IMR-90 (cell line): Measurements from ENCODE around the gene SP140. TPM values are rescaled to one million over a fixed set of nuclear protein-coding genes. Genes with fewer than 3 reads are reported as not detected.

Experiments
- ATAC-seq: fragments of 200-7000 bp; cut with Tn5 transposase; 2 replicates; pipeline ENCODE4 v1.9.1; 2020; ENCODE audit warnings: low read depth, mild to moderate bottlenecking, moderate library complexity
- BruUV-seq: library from RNA; stranded (reverse); fragments of 400-500 nt; replicated peaks from 2 replicates; lab custom pipeline; 2021; lab: Mats Ljungman, UMichigan
- CTCF ChIA-PET: fragments of 300-600 bp; formaldehyde crosslinking; extraction: SDS; loops from one replicate; lab custom pipeline; 2021; ENCODE audit warnings: antibody characterized with exemption; lab: Yijun Ruan, JAX
- POLR2A ChIA-PET: fragments of 300-600 bp; sonication (Branson Sonifier 250); formaldehyde crosslinking; loops from one replicate; lab custom pipeline; 2022; ENCODE audit warnings: antibody characterized with exemption; ENCODE audit not compliant: unreplicated experiment; lab: Charles Lee
- DNase-seq: peaks from one replicate; pipeline ENCODE4 v3.0.0; 2013
- H2AFZ ChIP-seq: replicated peaks from 2 replicates; pipeline ENCODE3; 2013; ENCODE audit warnings: low read length, mild to moderate bottlenecking; ENCODE audit not compliant: poor library complexity
- H2AK5ac ChIP-seq: 2 replicates; pipeline ENCODE4 v1.6.1; 2013; ENCODE audit warnings: low read depth, low read length, inconsistent platforms
- H2AK9ac ChIP-seq: replicated peaks from 2 replicates; pipeline ENCODE3; 2013; ENCODE audit warnings: mild to moderate bottlenecking, low read depth, low read length, moderate library complexity; ENCODE audit not compliant: poor library complexity
- H2BK120ac ChIP-seq: 2 replicates; pipeline ENCODE4 v1.6.1; 2013; ENCODE audit warnings: low read depth, low read length, inconsistent platforms
- H2BK15ac ChIP-seq: 3 replicates; pipeline ENCODE4 v1.6.1; 2013; ENCODE audit warnings: low read depth, low read length, inconsistent platforms
- H2BK20ac ChIP-seq: 2 replicates; pipeline ENCODE4 v1.6.1; 2013; ENCODE audit warnings: low read depth, mild to moderate bottlenecking, inconsistent platforms, low read length, moderate library complexity
- H2BK5ac ChIP-seq: 2 replicates; pipeline ENCODE4 v1.6.1; 2013; ENCODE audit warnings: mild to moderate bottlenecking, low read depth, low read length, inconsistent platforms; ENCODE audit not compliant: poor library complexity, severe bottlenecking
- H3K14ac ChIP-seq: replicated peaks from 2 replicates; pipeline ENCODE4 v1.6.1; 2013; ENCODE audit warnings: low read depth, low read length, inconsistent platforms
- H3K18ac ChIP-seq: 2 replicates; pipeline ENCODE4 v1.6.1; 2013; ENCODE audit warnings: low read depth, low read length, control low read depth
- H3K23ac ChIP-seq: 2 replicates; pipeline ENCODE4 v1.6.1; 2013; ENCODE audit warnings: low read depth, low read length, inconsistent platforms
- H3K27ac ChIP-seq: 2 replicates; pipeline ENCODE4 v1.5.1; 2013; ENCODE audit warnings: mild to moderate bottlenecking, control low read depth, low read length; ENCODE audit not compliant: insufficient read depth
- H3K27me3 ChIP-seq: 2 replicates; pipeline ENCODE4 v1.6.1; 2013; ENCODE audit warnings: low read length; ENCODE audit not compliant: control insufficient read depth, insufficient read depth
- H3K36me3 ChIP-seq: 2 replicates; pipeline ENCODE4 v1.6.1; 2013; ENCODE audit warnings: low read length, mixed read lengths; ENCODE audit not compliant: control insufficient read depth, insufficient read depth
- H3K4ac ChIP-seq: 2 replicates; pipeline ENCODE4 v1.6.1; 2013; ENCODE audit warnings: low read depth, low read length, inconsistent platforms
- H3K4me1 ChIP-seq: 2 replicates; pipeline ENCODE4 v1.6.1; 2013; ENCODE audit warnings: low read length, mixed read lengths; ENCODE audit not compliant: control insufficient read depth, insufficient read depth
- H3K4me2 ChIP-seq: 2 replicates; pipeline ENCODE4 v1.6.1; 2013; ENCODE audit warnings: low read depth, mild to moderate bottlenecking, control low read depth, low read length, moderate library complexity
- H3K4me3 ChIP-seq: 2 replicates; pipeline ENCODE4 v1.5.1; 2013; ENCODE audit warnings: low read depth, mild to moderate bottlenecking, control low read depth, low read length, moderate library complexity; ENCODE audit not compliant: insufficient read depth
- H3K56ac ChIP-seq: 2 replicates; pipeline ENCODE4 v1.6.1; 2013; ENCODE audit warnings: low read length, inconsistent platforms; ENCODE audit not compliant: insufficient read depth; ENCODE audit errors: extremely low read depth
- H3K79me1 ChIP-seq, 2 experiments: 2 replicates each; pipeline ENCODE4 v1.6.1; 2013; ENCODE audit warnings: low read length in 2 of 2, inconsistent platforms in 1 of 2, low read depth in 1 of 2
- H3K9ac ChIP-seq: 2 replicates; pipeline ENCODE4 v1.6.1; 2013; ENCODE audit warnings: low read depth, low read length, control low read depth
- H3K9me1 ChIP-seq: 2 replicates; pipeline ENCODE4 v1.6.1; 2013; ENCODE audit warnings: low read length, inconsistent platforms; ENCODE audit not compliant: insufficient read depth
- H3K9me3 ChIP-seq: 2 replicates; pipeline ENCODE4 v1.6.1; 2013; ENCODE audit warnings: low read length; ENCODE audit not compliant: control insufficient read depth, insufficient read depth
- H4K20me1 ChIP-seq: 2 replicates; pipeline ENCODE4 v1.6.1; 2013; ENCODE audit warnings: low read length, inconsistent platforms; ENCODE audit not compliant: insufficient read depth
- H4K5ac ChIP-seq: 2 replicates; pipeline ENCODE4 v1.6.1; 2013; ENCODE audit warnings: mild to moderate bottlenecking, low read depth, low read length, control low read depth
- H4K8ac ChIP-seq, 2 experiments: 2 replicates each; pipeline ENCODE4 v1.6.1; 2013; ENCODE audit warnings: low read depth in 2 of 2, low read length in 2 of 2, control low read depth in 1 of 2, inconsistent platforms in 1 of 2
- H4K91ac ChIP-seq: 2 replicates; pipeline ENCODE4 v1.6.1; 2013; ENCODE audit warnings: low read depth, low read length, inconsistent platforms; ENCODE audit not compliant: insufficient read depth
- MAFK ChIP-seq: IDR thresholded peaks from 2 replicates; pipeline ENCODE4 v1.6.1; 2012; ENCODE audit warnings: low read depth, low read length, improper control_type of control experiment
- NFE2L2 ChIP-seq: fragments of 150-350 bp; IDR thresholded peaks from 2 replicates; pipeline ENCODE4 v1.6.1; 2016; ENCODE audit warnings: low read depth, mild to moderate bottlenecking, low read length
- WGBS, 2 experiments: methylation state at CpG; one replicate each; pipeline versions ENCODE4 v1.1.5 to v1.1.7; 2013; ENCODE audit warnings: missing lambda C conversion rate in 2 of 2; ENCODE audit not compliant: insufficient read length in 1 of 2; ENCODE audit errors: extremely low coverage in 2 of 2; 5-methylcytosine and 5-hydroxymethylcytosine counted together
- dilution Hi-C: fragments of 300-500 bp; cut with HindIII; formaldehyde crosslinking; loops from one replicate; pipeline ENCODE4 v1.14.3; 2018; ENCODE audit warnings: low sequenced_read_pairs; ENCODE audit not compliant: unreplicated experiment
- in situ Hi-C: fragments of 300-500 bp; cut with MboI; formaldehyde crosslinking; loops from 3 replicates; pipeline ENCODE4 v1.14.3; 2019; ENCODE audit warnings: low sequenced_read_pairs, inconsistent platforms, mixed read lengths
- intact Hi-C: fragments of 100-400 bp; cut with micrococcal nuclease; formaldehyde crosslinking; loops from 2 replicates; pipeline ENCODE4 v1.10.0; 2022
- polyA plus RNA-seq, 3 experiments: library from polyadenylated mRNA; depleted of rRNA; stranded (reverse); fragments of >200 nt; gene quantifications; 2 replicates each; pipeline ENCODE4 v1.2.3, GENCODE V29; 2012; ENCODE audit warnings: low replicate concordance in 1 of 3
- total RNA-seq: library from RNA; depleted of rRNA; stranded (reverse); fragments of >200 nt; gene quantifications from 2 replicates; pipeline ENCODE4 v1.2.3, GENCODE V29; 2012

Gene SP140
- total and polyA plus RNA-seq, 2 of the 4 experiments (the other 2 are of a cell fraction): 1.4 TPM

- ATAC-seq: no peak
These were observed 122.2 kb downstream of the SP140 start for GRCh38 chr2:230347659-230348305.

More at GRCh38 chr2:230347659-230348305, 122.2 kb downstream of the SP140 start:
- ChIA-PET CTCF (no interaction called here), POLR2A (no interaction called here)
- Histone ChIP-seq H3K9me3 (no peaks in the 10 kb centered on the region), H2AFZ (no peak overlapping the region), H3K4ac (no peak overlapping the region), H3K9ac (no peak overlapping the region), H3K4me3 (no peak overlapping the region), H3K4me1 (no peaks in the 10 kb centered on the region), H3K18ac (no peak overlapping the region), H3K56ac (no peak overlapping the region), H3K9me1 (no peaks in the 10 kb centered on the region; the same call in 1 of the 2 replicates), H4K20me1 (no peaks in the 10 kb centered on the region; the same call in 1 of the 2 replicates), H2BK120ac (no peak overlapping the region), H2AK9ac (no peak overlapping the region), H3K36me3 (0 out of 2 replicates have a peak, but pooled peaks cover 3% of the 10 kb centered on the region), H3K27ac (no peak overlapping the region), H2BK20ac (no peak overlapping the region), H3K14ac (no peak overlapping the region), H3K79me1 (peaks cover 22 to 24% of the 10 kb centered on the region in 2 experiments), H3K4me2 (no peak overlapping the region), H2BK15ac (no peak overlapping the region), H4K8ac (no peak overlapping the region; a peak in 1 of 4 replicates), H4K5ac (no peak overlapping the region), H4K91ac (no peak overlapping the region), H2AK5ac (no peak overlapping the region), H3K27me3 (no peaks in the 10 kb centered on the region), H2BK5ac (no peak overlapping the region), H3K23ac (no peak overlapping the region)
- TF ChIP-seq NFE2L2 (no peak), MAFK (peak; percentile 75)
- intact Hi-C loops: no loop called here
- DNase-seq: peak; percentile 31
- WGBS, 2 experiments: 80% methylated on average over 3 of the region's 6 CpGs; no CpG with 5 or more reads in 1 of the 2 experiments
- in situ Hi-C loops: no loop called here
- BruUV-seq: no TSS peak
- dilution Hi-C loops: no loop called here
